ENCODE measurements around the gene PLEKHB2. TPM values are rescaled to one million over a fixed set of nuclear protein-coding genes. Genes with fewer than 3 reads are reported as not detected.

Gene PLEKHB2
- total RNA-seq, 1 experiment from 2014 or later: 94.8 TPM

DNA sequence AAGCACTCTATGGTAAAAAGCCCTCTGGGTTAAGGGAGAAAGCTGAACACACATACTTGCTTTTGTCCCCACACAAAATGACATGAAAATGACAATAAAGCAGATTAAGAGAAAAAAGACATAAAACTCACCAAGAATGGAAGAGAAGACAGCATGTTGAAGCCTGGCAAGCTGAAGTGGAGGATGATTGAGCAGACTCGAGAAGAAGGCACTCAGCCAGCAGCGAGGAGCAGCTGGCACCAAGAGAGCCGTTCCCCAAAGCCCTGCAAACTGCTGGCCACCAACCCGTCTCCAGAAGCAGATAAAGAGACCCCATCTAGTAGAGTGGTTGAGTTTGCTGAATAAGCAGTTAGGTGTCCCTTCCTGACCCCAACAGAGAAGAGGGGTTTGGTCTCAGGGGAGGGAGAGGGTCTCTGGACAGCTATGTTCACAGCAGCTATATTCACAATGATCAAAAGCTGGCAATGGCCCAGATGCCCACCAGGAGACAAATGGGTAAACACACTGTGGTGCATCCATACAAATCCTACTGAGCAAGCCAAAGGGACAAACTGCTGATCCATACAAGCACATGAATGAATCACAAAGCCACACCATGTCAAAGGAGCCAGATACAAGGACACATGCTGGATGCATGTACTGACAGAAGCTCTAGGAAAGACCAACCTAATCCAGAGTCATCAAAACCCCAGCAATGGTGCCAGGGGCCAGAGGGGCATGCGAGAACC lies 48.8 kb upstream of the PLEKHB2 start:
- RAD21 ChIA-PET (ENCODE audit: low non-redundant PET in 1 of 2, low total read pairs in 2 of 2, uncharacterized antibody in 2 of 2, unreplicated experiment in 2 of 2): no interaction called here
- peaks cover 93% of the 10 kb centered on the region for H3K79me2 ChIP-seq (ENCODE audit: insufficient read depth, low read length)
- peaks cover 44 to 46% of the 10 kb centered on the region in 2 experiments; a peak in 3 of 4 replicates for H3K36me3 ChIP-seq (ENCODE audit: control insufficient read depth in 1 of 2, insufficient read depth in 2 of 2, low read length in 2 of 2)
- DNase-seq (ENCODE audit: low read depth, low spot score) (no peak), ATAC-seq (no peak)
- BruUV-seq (replicated peaks): no TSS peak
- no peaks in the 10 kb centered on the region for H3K9me3 ChIP-seq (ENCODE audit: control insufficient read depth in 1 of 2, insufficient read depth in 1 of 2, low read depth in 1 of 2, low read length in 2 of 2)
- no peak overlapping the region for H3K27ac ChIP-seq (ENCODE audit: low read depth, low read length)
- no peaks in the 10 kb centered on the region for H3K9me2 ChIP-seq (ENCODE audit: insufficient read depth)
- CTCF ChIA-PET: no interaction called here
- intact Hi-C loops (cut with micrococcal nuclease): no loop called here
- no peak for TF ChIP-seq YY1 (IDR thresholded peaks at IDR 0.05; ENCODE audit: extremely low read depth, insufficient replicate concordance, low read depth, low read length)
- TF ChIP-seq ATF3 (IDR thresholded peaks at IDR 0.05): no peak
- TF ChIP-seq FOSL1 (IDR thresholded peaks at IDR 0.05; ENCODE audit: low read depth): no peak
- TF ChIP-seq SP1 (IDR thresholded peaks at IDR 0.05; ENCODE audit: low read depth): no peak
- no peak for TF ChIP-seq ZFX (IDR thresholded peaks at IDR 0.05)
- TF ChIP-seq, protein P1, sequence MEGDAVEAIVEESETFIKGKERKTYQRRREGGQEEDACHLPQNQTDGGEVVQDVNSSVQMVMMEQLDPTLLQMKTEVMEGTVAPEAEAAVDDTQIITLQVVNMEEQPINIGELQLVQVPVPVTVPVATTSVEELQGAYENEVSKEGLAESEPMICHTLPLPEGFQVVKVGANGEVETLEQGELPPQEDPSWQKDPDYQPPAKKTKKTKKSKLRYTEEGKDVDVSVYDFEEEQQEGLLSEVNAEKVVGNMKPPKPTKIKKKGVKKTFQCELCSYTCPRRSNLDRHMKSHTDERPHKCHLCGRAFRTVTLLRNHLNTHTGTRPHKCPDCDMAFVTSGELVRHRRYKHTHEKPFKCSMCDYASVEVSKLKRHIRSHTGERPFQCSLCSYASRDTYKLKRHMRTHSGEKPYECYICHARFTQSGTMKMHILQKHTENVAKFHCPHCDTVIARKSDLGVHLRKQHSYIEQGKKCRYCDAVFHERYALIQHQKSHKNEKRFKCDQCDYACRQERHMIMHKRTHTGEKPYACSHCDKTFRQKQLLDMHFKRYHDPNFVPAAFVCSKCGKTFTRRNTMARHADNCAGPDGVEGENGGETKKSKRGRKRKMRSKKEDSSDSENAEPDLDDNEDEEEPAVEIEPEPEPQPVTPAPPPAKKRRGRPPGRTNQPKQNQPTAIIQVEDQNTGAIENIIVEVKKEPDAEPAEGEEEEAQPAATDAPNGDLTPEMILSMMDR (IDR thresholded peaks at IDR 0.05 in 2 of 3, conservative IDR thresholded peaks at IDR 0.05 in 1 of 3; ENCODE audit: borderline replicate concordance in 1 of 3, insufficient read depth in 1 of 3, low read depth in 2 of 3, low read length in 2 of 3): no peak
- no peak for TF ChIP-seq JUND (IDR thresholded peaks at IDR 0.05)
- no peak for TF ChIP-seq CEBPB (IDR thresholded peaks at IDR 0.05; ENCODE audit: low read depth)
- TF ChIP-seq, protein P2, sequence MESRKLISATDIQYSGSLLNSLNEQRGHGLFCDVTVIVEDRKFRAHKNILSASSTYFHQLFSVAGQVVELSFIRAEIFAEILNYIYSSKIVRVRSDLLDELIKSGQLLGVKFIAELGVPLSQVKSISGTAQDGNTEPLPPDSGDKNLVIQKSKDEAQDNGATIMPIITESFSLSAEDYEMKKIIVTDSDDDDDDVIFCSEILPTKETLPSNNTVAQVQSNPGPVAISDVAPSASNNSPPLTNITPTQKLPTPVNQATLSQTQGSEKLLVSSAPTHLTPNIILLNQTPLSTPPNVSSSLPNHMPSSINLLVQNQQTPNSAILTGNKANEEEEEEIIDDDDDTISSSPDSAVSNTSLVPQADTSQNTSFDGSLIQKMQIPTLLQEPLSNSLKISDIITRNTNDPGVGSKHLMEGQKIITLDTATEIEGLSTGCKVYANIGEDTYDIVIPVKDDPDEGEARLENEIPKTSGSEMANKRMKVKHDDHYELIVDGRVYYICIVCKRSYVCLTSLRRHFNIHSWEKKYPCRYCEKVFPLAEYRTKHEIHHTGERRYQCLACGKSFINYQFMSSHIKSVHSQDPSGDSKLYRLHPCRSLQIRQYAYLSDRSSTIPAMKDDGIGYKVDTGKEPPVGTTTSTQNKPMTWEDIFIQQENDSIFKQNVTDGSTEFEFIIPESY (IDR thresholded peaks at IDR 0.05; ENCODE audit: extremely low read depth, insufficient replicate concordance, low read length): no peak
- no peak for TF ChIP-seq RAD21 (IDR thresholded peaks at IDR 0.05; ENCODE audit: low read depth)
- TF ChIP-seq EZH2phosphoT487 (IDR thresholded peaks at IDR 0.05; ENCODE audit: borderline replicate concordance): no peak
- no peak for TF ChIP-seq CBX3 (IDR thresholded peaks at IDR 0.05; ENCODE audit: low read depth)
- TF ChIP-seq SRF (IDR thresholded peaks at IDR 0.05; ENCODE audit: low read depth): no peak
- no peak for TF ChIP-seq EZH2 (IDR thresholded peaks at IDR 0.05)
- POLR2A ChIA-PET: no interaction called here
- peaks cover 9% of the 10 kb centered on the region; the same call in 1 of the 2 replicates for H4K20me1 ChIP-seq (ENCODE audit: insufficient read depth)
- no peak overlapping the region for H2AFZ ChIP-seq (ENCODE audit: low read depth, low read length, poor library complexity, severe bottlenecking)
- no peaks in the 10 kb centered on the region for H3K4me1 ChIP-seq (ENCODE audit: control insufficient read depth in 1 of 2, insufficient read depth in 2 of 2, low read length in 2 of 2)
- H3K4me2 ChIP-seq (ENCODE audit: low read length): no peak overlapping the region
- no peaks in the 10 kb centered on the region for H3K27me3 ChIP-seq (ENCODE audit: insufficient read depth, low read length)
- H3K4me3 ChIP-seq (replicated peaks in 1 of 2; ENCODE audit: low read depth in 1 of 2, low read length in 2 of 2): no peak overlapping the region
- H3K9ac ChIP-seq (ENCODE audit: low read length): no peak overlapping the region
